GM23248 (cell line): ENCODE measurements around the gene ZNF426. TPM values are rescaled to one million over a fixed set of nuclear protein-coding genes. Genes with fewer than 3 reads are reported as not detected.

Experiments
- DNase-seq: peaks from one replicate; pipeline ENCODE4 v3.0.0-alpha.2; 2015
- H2AFZ ChIP-seq: fragments of 200-600 bp; sonication (generic); 2 replicates; pipeline ENCODE4 v1.6.1; 2016; ENCODE audit warnings: antibody characterized with exemption
- H3F3A ChIP-seq: fragments of 200-600 bp; sonication (generic); 2 replicates; pipeline ENCODE4 v1.6.1; 2016; ENCODE audit warnings: mild to moderate bottlenecking, antibody characterized with exemption, mixed run types; ENCODE audit not compliant: insufficient read depth
- H3K27ac ChIP-seq: fragments of 200-600 bp; sonication (generic); 2 replicates; pipeline ENCODE4 v1.5.1; 2016; ENCODE audit warnings: mild to moderate bottlenecking
- H3K27me3 ChIP-seq: fragments of 200-600 bp; sonication (generic); replicated peaks from 2 replicates; pipeline ENCODE4 v1.6.1; 2016; ENCODE audit warnings: mild to moderate bottlenecking; ENCODE audit not compliant: insufficient read depth
- H3K36me3 ChIP-seq: fragments of 200-600 bp; sonication (generic); 2 replicates; pipeline ENCODE4 v1.6.1; 2016; ENCODE audit warnings: low read depth, mild to moderate bottlenecking
- H3K4me1 ChIP-seq: fragments of 200-600 bp; sonication (generic); 2 replicates; pipeline ENCODE4 v1.6.1; 2016; ENCODE audit warnings: mild to moderate bottlenecking; ENCODE audit not compliant: insufficient read depth
- H3K4me2 ChIP-seq: fragments of 200-600 bp; sonication (generic); one replicate; pipeline ENCODE4 v1.6.1; 2016; ENCODE audit warnings: mild to moderate bottlenecking; ENCODE audit not compliant: unreplicated experiment
- H3K4me3 ChIP-seq: fragments of 200-600 bp; sonication (generic); 2 replicates; pipeline ENCODE4 v1.5.1; 2016; ENCODE audit warnings: mild to moderate bottlenecking
- H3K79me2 ChIP-seq: fragments of 200-600 bp; sonication (generic); 2 replicates; pipeline ENCODE4 v1.6.1; 2016; ENCODE audit warnings: mild to moderate bottlenecking; ENCODE audit not compliant: insufficient read depth
- H3K9ac ChIP-seq: fragments of 200-600 bp; sonication (generic); 2 replicates; pipeline ENCODE4 v1.6.1; 2016; ENCODE audit warnings: mild to moderate bottlenecking
- H3K9me2 ChIP-seq: fragments of 200-600 bp; sonication (generic); 2 replicates; pipeline ENCODE4 v1.6.1; 2016; ENCODE audit warnings: mixed run types, mild to moderate bottlenecking, moderate library complexity; ENCODE audit not compliant: insufficient read depth
- H3K9me3 ChIP-seq: fragments of 200-600 bp; sonication (generic); one replicate; pipeline ENCODE4 v1.6.1; 2017; ENCODE audit warnings: low read depth
- H4K20me1 ChIP-seq: fragments of 200-600 bp; sonication (generic); 2 replicates; pipeline ENCODE4 v1.6.0; 2016; ENCODE audit not compliant: insufficient read depth
- EZH2 ChIP-seq: fragments of 200-600 bp; sonication (generic); IDR thresholded peaks from 2 replicates; pipeline ENCODE4 v1.6.1; 2018; ENCODE audit warnings: antibody characterized with exemption, mild to moderate bottlenecking; ENCODE audit not compliant: insufficient read depth, poor library complexity, severe bottlenecking
- EZH2phosphoT487 ChIP-seq: fragments of 200-600 bp; sonication (generic); IDR thresholded peaks from 2 replicates; pipeline ENCODE4 v1.6.1; 2018; ENCODE audit warnings: antibody characterized with exemption, moderate library complexity, mild to moderate bottlenecking, low read depth; ENCODE audit not compliant: insufficient read depth
- WGBS, 2 experiments: methylation state at CpG; one replicate each; pipeline ENCODE4 v1.1.6; 2015 to 2017; ENCODE audit warnings: low lambda C conversion rate in 2 of 2, low coverage in 1 of 2; ENCODE audit errors: missing lambda C conversion rate in 2 of 2; 5-methylcytosine and 5-hydroxymethylcytosine counted together
- in situ Hi-C: fragments of 300-500 bp; cut with MboI; formaldehyde crosslinking; loops from 2 replicates; pipeline ENCODE4 v1.15.0; 2020
- polyA plus RNA-seq: library from polyadenylated mRNA; unstranded; fragments of >200 nt; fragmentation: Nextera tagmentation; extraction: Ambion mirVana; gene quantifications from 2 replicates; pipeline ENCODE4 v1.2.1, GENCODE V29; 2016
- total RNA-seq: library from RNA; depleted of rRNA; stranded (reverse); fragments of >200 nt; shearing (Covaris generic); gene quantifications from 2 replicates; pipeline ENCODE4 v1.2.3, GENCODE V29; 2014

The ZNF426 gene
- total and polyA plus RNA-seq, 2 experiments from 2014 or later = 10.6 to 15.7 TPM

DNA sequence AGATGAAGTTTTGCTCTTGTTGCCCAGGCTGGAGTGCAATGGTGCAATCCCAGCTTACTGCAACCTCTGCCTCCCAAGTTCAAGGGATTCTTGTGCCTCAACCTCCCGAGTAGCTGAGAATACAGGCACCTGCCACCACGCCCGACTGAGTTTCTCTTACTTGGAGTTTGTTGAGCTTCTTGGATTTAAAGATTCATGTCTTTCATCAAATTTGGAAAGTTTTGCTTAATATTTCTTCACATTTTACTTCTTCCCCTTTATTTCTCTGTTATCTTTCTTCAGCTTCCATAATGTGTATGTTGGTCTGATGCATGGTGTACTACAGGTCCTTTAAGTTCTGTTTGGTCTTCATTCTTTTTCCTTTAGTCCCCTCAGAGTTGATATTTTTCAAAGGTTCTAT lies 31.2 kb downstream of the ZNF426 start:
- Histone ChIP-seq H3K9me2 (no peaks in the 10 kb centered on the region), H3K4me3 (no peak overlapping the region), H2AFZ (no peak overlapping the region), H3K27me3 (no peaks in the 10 kb centered on the region), H3F3A (no peaks in the 10 kb centered on the region), H3K9me3 (no peaks in the 10 kb centered on the region), H3K4me2 (no peak overlapping the region), H3K79me2 (no peaks in the 10 kb centered on the region), H3K9ac (no peak overlapping the region), H4K20me1 (no peaks in the 10 kb centered on the region), H3K27ac (no peak overlapping the region), H3K36me3 (no peaks in the 10 kb centered on the region), H3K4me1 (no peaks in the 10 kb centered on the region)
- WGBS, 2 experiments = 28 to 39% methylated on average over 3 of the region's 3 CpGs
- TF ChIP-seq EZH2phosphoT487 = no peak
- no peak for TF ChIP-seq EZH2
- DNase-seq = no peak
- in situ Hi-C loops = no loop called here

DNA sequence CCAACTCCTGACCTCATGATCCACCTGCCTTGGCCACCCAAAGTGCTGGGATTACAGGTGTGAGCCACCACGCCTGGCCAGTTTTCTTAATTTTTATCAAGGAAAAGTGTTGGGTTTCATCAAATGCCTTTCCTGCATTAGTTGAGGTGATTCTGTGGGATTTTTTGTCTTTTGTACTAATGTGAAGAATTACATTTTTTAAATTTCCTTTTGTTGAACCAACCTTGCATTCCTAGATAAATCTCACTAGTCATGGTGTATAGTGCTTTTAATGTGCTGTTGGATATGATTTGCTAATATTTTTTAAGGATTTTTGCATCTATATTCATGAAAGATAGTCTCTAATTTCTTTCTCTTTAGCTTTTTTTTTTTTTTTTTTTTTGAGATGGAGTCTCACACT lies 37.6 kb downstream of the ZNF426 start:
- Histone ChIP-seq H3K4me3 (no peak overlapping the region), H3K4me2 (no peak overlapping the region), H3K36me3 (no peaks in the 10 kb centered on the region), H3F3A (no peaks in the 10 kb centered on the region), H3K79me2 (no peaks in the 10 kb centered on the region), H3K27me3 (no peaks in the 10 kb centered on the region), H3K4me1 (no peaks in the 10 kb centered on the region), H3K9ac (no peak overlapping the region), H3K9me3 (no peaks in the 10 kb centered on the region), H4K20me1 (no peaks in the 10 kb centered on the region), H2AFZ (no peak overlapping the region), H3K9me2 (no peaks in the 10 kb centered on the region), H3K27ac (no peak overlapping the region)
- in situ Hi-C loops = no loop called here
- 55 to 71% methylated on average over 1 of the region's 1 CpG for WGBS, 2 experiments
- no peak for DNase-seq
- TF ChIP-seq EZH2phosphoT487 (no peak), EZH2 (no peak)

DNA sequence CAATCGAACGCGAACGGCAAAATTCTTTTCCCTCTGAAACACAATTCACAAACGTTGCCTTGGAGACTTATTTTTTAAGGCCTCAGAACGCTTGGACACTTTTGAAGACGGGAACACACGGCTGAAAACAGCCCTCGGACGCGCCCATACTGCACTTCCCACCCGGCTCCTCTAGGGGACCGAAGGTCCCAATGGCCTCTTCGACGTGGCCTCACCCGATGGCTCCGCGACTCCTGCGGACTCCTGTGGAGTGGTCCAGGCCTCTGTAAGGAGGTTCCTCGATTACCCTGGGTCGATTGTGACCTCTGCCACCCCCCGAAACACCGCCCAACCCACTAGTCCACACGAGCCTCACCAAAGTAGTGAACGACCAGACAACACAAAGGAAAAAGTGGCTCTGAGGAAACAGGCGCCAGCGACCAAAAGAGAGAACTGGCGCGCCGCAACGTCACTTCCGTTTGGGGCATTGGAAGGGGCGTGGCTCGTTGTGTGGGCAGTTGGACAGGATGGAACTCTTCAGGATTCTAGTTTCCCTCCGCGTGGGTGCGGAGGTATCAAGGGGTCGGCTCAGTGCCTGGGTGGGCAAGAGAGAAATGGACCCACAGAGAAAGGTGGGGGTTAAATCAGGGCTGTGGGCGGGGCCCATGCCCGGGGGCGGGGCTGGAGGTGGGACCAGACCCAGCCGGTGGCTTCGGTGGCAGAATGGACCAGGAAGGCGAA lies 40.1 kb downstream of the ZNF426 start, which contains the start of gene ZNF560:
Gene ZNF560, minus strand, starts transcription at position 434 of the 720 bp plus-strand sequence. CDS start 23,303 bp downstream, outside the sequence.
- TF ChIP-seq EZH2 = no peak
- TF ChIP-seq EZH2phosphoT487 = no peak
- H4K20me1 ChIP-seq = no peaks in the 10 kb centered on the region
- H3F3A ChIP-seq = no peaks in the 10 kb centered on the region
- no peaks in the 10 kb centered on the region for H3K4me1 ChIP-seq
- no peaks in the 10 kb centered on the region for H3K79me2 ChIP-seq
- no peaks in the 10 kb centered on the region for H3K27me3 ChIP-seq
- WGBS, 2 experiments = 4 to 7% methylated on average over 38 to 43 of the region's 44 CpGs
- peak within 1 kb of the TSS; percentile 64 for H3K9ac ChIP-seq
- in situ Hi-C loops = no loop called here
- peak within 1 kb of the TSS; percentile 83 for H2AFZ ChIP-seq
- H3K9me3 ChIP-seq = no peaks in the 10 kb centered on the region
- H3K27ac ChIP-seq = peak within 1 kb of the TSS; percentile 53
- no peaks in the 10 kb centered on the region for H3K36me3 ChIP-seq
- H3K4me3 ChIP-seq = peak within 1 kb of the TSS; percentile 57
- H3K4me2 ChIP-seq = peak within 1 kb of the TSS; percentile 25
- no peaks in the 10 kb centered on the region for H3K9me2 ChIP-seq
- peak; percentile 59 for DNase-seq

DNA sequence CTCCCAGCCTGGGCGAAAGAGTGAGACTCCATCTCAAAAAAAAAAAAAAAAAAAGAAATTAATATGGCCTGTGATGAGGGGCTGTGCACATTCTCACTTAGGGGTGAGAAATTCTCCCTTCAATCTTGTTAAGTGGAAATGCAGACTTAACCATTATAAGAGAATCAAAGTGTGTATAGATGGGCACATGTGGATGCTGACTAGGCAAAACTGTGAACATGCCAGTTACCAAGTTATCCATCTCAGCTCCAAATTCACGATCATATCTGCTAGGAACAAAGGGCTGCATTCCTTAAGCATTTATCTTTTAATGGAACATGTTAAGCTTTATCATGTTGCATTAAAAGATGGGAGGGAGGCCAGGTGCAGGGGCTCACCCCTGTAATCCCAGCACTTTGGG lies 44.3 kb downstream of the ZNF426 start:
- H3F3A ChIP-seq = no peaks in the 10 kb centered on the region
- H3K4me1 ChIP-seq = no peaks in the 10 kb centered on the region
- in situ Hi-C loops = no loop called here

More for the DNA sequence above, 44.3 kb downstream of the ZNF426 start:
- H3K36me3 ChIP-seq = no peaks in the 10 kb centered on the region
- H3K9ac ChIP-seq = no peak overlapping the region
- H3K9me2 ChIP-seq = no peaks in the 10 kb centered on the region
- no peak overlapping the region for H2AFZ ChIP-seq
- H3K27ac ChIP-seq = no peak overlapping the region
- H3K4me3 ChIP-seq = no peak overlapping the region
- TF ChIP-seq EZH2phosphoT487 = no peak
- no peak for TF ChIP-seq EZH2
- H4K20me1 ChIP-seq = no peaks in the 10 kb centered on the region
- no peak for DNase-seq
- no peaks in the 10 kb centered on the region for H3K9me3 ChIP-seq
- H3K27me3 ChIP-seq = no peaks in the 10 kb centered on the region
- WGBS, 2 experiments = 20 to 26% methylated on average over 2 of the region's 2 CpGs
- H3K4me2 ChIP-seq = no peak overlapping the region
- H3K79me2 ChIP-seq = no peaks in the 10 kb centered on the region
